Mesendoderm (in vitro differentiated cells): Measurements from ENCODE around the gene CLINT1.

Source experiments
- DNase-seq: peaks from one replicate; pipeline ENCODE4 v3.0.0; 2013
- H2AK5ac ChIP-seq: 2 replicates; pipeline ENCODE4 v1.6.1; 2013; ENCODE audit warnings: low read length, inconsistent platforms
- H2BK120ac ChIP-seq: 2 replicates; pipeline ENCODE4 v1.6.1; 2013; ENCODE audit warnings: low read depth, mild to moderate bottlenecking, low read length, moderate library complexity, mixed read lengths
- H2BK15ac ChIP-seq: replicated peaks from 2 replicates; pipeline ENCODE4 v1.6.1; 2013; ENCODE audit warnings: low read depth, mild to moderate bottlenecking, moderate library complexity
- H2BK5ac ChIP-seq: 2 replicates; pipeline ENCODE4 v1.6.1; 2013; ENCODE audit warnings: low read length, inconsistent platforms
- H3K18ac ChIP-seq: 2 replicates; pipeline ENCODE4 v1.6.1; 2013; ENCODE audit warnings: mild to moderate bottlenecking, low read length, mixed read lengths
- H3K23ac ChIP-seq: one replicate; pipeline ENCODE4 v1.6.1; 2013; ENCODE audit warnings: low read length
- H3K27ac ChIP-seq: 2 replicates; pipeline ENCODE4 v1.5.1; 2013; ENCODE audit warnings: low read depth, mild to moderate bottlenecking, inconsistent platforms, low read length, moderate library complexity
- H3K27me3 ChIP-seq: 2 replicates; pipeline ENCODE4 v1.6.1; 2013; ENCODE audit warnings: low read length, control low read depth, mild to moderate bottlenecking, inconsistent platforms; ENCODE audit not compliant: insufficient read depth, poor library complexity
- H3K36me3 ChIP-seq: 2 replicates; pipeline ENCODE4 v1.6.1; 2013; ENCODE audit warnings: low read length, inconsistent platforms; ENCODE audit not compliant: control insufficient read depth, insufficient read depth
- H3K4ac ChIP-seq: one replicate; pipeline ENCODE4 v1.6.1; 2013; ENCODE audit warnings: low read depth, mild to moderate bottlenecking, low read length, moderate library complexity
- H3K4me1 ChIP-seq: 2 replicates; pipeline ENCODE4 v1.6.1; 2013; ENCODE audit warnings: low read depth, low read length, inconsistent platforms; ENCODE audit not compliant: control insufficient read depth
- H3K4me2 ChIP-seq: 2 replicates; pipeline ENCODE4 v1.6.1; 2013; ENCODE audit warnings: low read length
- H3K4me3 ChIP-seq: 2 replicates; pipeline ENCODE4 v1.5.1; 2013; ENCODE audit warnings: mild to moderate bottlenecking, low read length
- H3K56ac ChIP-seq: one replicate; pipeline ENCODE4 v1.6.1; 2013; ENCODE audit warnings: low read length
- H3K79me1 ChIP-seq: 2 replicates; pipeline ENCODE4 v1.6.1; 2013; ENCODE audit warnings: low read length, inconsistent platforms
- H3K79me2 ChIP-seq: 2 replicates; pipeline ENCODE4 v1.6.1; 2013; ENCODE audit warnings: mild to moderate bottlenecking, low read length; ENCODE audit not compliant: control insufficient read depth, insufficient read depth
- H3K9ac ChIP-seq: 2 replicates; pipeline ENCODE4 v1.6.1; 2013; ENCODE audit warnings: low read length, inconsistent platforms
- H4K5ac ChIP-seq: one replicate; pipeline ENCODE4 v1.6.1; 2013; ENCODE audit warnings: low read length
- H4K8ac ChIP-seq: one replicate; pipeline ENCODE4 v1.6.1; 2013; ENCODE audit warnings: low read depth, mild to moderate bottlenecking, control low read depth, low read length, moderate library complexity
- WGBS: extraction: QIAGEN DNeasy Blood & Tissue Kit; methylation state at CpG from one replicate; pipeline ENCODE4 v1.1.7; 2013; ENCODE audit warnings: low lambda C conversion rate, missing lambda C conversion rate; ENCODE audit not compliant: insufficient coverage; ENCODE audit errors: extremely low coverage; 5-methylcytosine and 5-hydroxymethylcytosine counted together

The CLINT1 gene

DNA sequence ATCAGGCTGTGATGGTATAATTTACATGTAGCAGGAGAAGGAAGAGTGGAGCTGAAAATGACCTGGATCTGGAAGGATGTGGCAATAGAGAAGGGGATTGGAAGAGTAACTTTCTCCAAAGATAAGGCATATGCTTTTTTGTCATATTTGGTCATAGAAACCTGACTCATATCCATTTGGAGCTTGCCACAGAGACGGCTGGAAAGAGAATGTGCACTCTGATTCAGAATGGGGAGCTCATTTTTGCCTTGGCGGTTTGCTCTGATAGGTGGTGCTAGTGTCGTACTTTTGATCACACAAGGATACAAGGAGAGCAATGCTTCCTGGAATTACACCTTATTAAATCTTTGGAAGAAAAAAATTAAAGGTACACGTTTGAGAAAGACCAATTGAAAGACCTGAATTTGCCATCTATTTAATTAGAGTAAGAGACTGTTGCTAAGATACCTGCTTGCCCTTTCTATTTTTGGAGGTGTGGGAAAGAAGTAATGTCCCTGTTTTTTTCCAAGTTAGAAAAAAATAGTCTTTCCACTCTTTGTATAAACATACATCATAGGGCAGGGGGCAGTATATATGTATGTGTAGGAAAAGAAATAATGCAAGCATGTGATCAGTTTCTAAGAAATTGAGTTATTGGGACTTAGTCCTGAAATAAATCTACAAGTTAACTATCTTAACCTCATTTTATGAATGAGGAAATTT is 110.0 kb downstream of the CLINT1 start:
- no peaks in the 10 kb centered on the region for H3K79me2 ChIP-seq
- peaks cover 3% of the 10 kb centered on the region for H3K4me1 ChIP-seq
- H3K9ac ChIP-seq, result no peak overlapping the region
- no peaks in the 10 kb centered on the region for H3K36me3 ChIP-seq
- no peak for DNase-seq
- H3K4ac ChIP-seq, result no peak overlapping the region
- H3K27ac ChIP-seq, result no peak overlapping the region
- H3K56ac ChIP-seq, result no peak overlapping the region
- H2BK5ac ChIP-seq, result no peak overlapping the region
- H4K8ac ChIP-seq, result no peak overlapping the region
- H3K18ac ChIP-seq, result no peak overlapping the region
- H3K27me3 ChIP-seq, result no peaks in the 10 kb centered on the region
- no CpG with 5 or more reads among the region's 4 CpGs for WGBS
- no peak overlapping the region for H3K4me3 ChIP-seq
- H3K4me2 ChIP-seq, result no peak overlapping the region
- no peak overlapping the region for H2BK15ac ChIP-seq
- H2AK5ac ChIP-seq, result no peak overlapping the region
- H3K79me1 ChIP-seq, result no peaks in the 10 kb centered on the region
- H2BK120ac ChIP-seq, result no peak overlapping the region
- H3K23ac ChIP-seq, result no peak overlapping the region
- no peak overlapping the region for H4K5ac ChIP-seq

DNA sequence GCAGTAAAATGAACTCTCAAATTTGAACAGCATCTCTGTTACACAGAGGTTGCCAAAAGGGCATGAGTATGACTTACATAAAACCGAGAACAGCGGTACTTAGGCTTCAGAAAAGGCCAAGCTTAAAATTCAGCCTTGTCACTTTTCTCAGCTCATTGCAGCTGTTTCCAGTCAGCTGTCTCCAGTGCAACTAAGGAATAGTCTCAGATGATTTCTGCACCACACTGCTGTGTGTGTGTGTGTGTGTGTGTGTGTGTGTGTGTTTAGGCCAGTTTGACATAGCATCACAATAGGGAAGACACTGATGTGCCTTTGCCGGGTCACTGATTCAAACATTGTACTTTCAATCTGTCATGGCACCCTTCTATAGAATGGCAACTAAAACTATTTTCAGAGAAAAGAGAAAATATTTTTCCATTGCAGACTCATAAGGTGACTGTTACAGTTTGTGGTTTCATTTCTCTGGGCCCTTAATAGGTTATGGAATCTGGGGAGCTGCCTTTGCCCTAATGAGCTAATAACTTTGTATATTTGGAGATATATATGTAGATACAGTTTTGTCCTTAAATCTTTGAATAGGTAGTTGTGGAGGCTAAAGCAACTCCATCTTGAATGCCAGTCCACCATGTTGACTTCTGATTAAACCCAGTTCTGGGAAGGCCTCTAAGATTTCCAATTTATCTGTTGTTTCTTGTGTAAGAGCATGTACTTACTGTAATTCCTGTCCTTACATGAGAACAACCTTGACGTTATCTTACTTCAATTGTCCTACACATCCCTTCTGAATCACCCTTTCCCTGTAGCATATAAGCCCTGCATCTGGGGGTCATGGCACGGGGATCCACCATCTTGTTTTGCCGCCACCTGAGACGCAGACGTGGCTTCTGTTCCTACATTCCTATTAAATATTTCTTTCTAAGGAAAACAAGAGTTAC is 110.9 kb downstream of the CLINT1 start:
- no peak for DNase-seq
- peaks cover 6% of the 10 kb centered on the region for H3K4me1 ChIP-seq
- no peaks in the 10 kb centered on the region for H3K79me1 ChIP-seq
- no peak overlapping the region for H3K56ac ChIP-seq
- H2BK120ac ChIP-seq, result no peak overlapping the region
- H3K79me2 ChIP-seq, result no peaks in the 10 kb centered on the region
- no peak overlapping the region for H3K18ac ChIP-seq
- no peak overlapping the region for H3K4ac ChIP-seq
- no peak overlapping the region for H3K23ac ChIP-seq
- no peak overlapping the region for H3K27ac ChIP-seq
- no peak overlapping the region for H4K5ac ChIP-seq
- H2AK5ac ChIP-seq, result no peak overlapping the region
- no peak overlapping the region for H3K4me2 ChIP-seq
- no peaks in the 10 kb centered on the region for H3K27me3 ChIP-seq
- no peak overlapping the region for H3K9ac ChIP-seq
- H4K8ac ChIP-seq, result no peak overlapping the region
- no peak overlapping the region for H3K4me3 ChIP-seq
- H2BK5ac ChIP-seq, result no peak overlapping the region
- WGBS, result no CpG with 5 or more reads among the region's 8 CpGs
- H3K36me3 ChIP-seq, result no peaks in the 10 kb centered on the region
- H2BK15ac ChIP-seq, result no peak overlapping the region

DNA sequence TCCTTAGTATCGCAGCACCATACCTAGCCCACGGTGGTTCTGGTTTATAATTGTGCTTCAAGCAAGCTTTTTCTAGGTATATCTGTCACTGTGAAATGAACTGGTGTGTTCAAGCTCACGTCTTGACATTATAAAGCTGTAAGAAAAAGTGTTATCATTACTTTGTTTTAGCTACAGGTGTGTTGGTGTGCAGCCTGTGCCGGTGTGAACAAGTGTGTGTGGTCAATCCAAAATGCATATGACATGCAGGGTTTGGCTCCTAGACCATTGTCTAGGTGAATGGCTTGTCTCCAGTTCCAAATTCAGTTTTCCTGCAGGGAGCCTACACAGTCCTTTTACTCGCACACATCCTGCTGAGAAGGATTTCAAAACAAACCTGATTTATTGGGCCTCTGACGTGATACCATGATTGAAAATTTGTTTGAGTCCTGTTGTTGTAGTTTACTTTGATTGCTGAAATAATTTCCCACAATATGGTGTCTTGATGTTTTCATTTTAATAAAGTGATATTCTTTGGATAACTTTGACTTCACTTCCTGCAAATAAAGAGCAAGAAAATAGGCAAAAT is 111.7 kb downstream of the CLINT1 start:
- Histone ChIP-seq H4K5ac (no peak overlapping the region), H4K8ac (no peak overlapping the region), H3K4ac (no peak overlapping the region), H3K4me1 (peaks cover 6% of the 10 kb centered on the region), H3K79me1 (no peaks in the 10 kb centered on the region), H3K56ac (no peak overlapping the region), H3K4me2 (no peak overlapping the region), H3K27ac (no peak overlapping the region), H3K4me3 (no peak overlapping the region), H3K23ac (no peak overlapping the region), H2BK5ac (no peak overlapping the region), H3K9ac (no peak overlapping the region), H3K18ac (no peak overlapping the region), H2BK15ac (no peak overlapping the region), H3K79me2 (no peaks in the 10 kb centered on the region), H3K36me3 (no peaks in the 10 kb centered on the region), H3K27me3 (no peaks in the 10 kb centered on the region), H2AK5ac (no peak overlapping the region), H2BK120ac (no peak overlapping the region)
- no CpG with 5 or more reads among the region's 6 CpGs for WGBS
- DNase-seq, result no peak

DNA sequence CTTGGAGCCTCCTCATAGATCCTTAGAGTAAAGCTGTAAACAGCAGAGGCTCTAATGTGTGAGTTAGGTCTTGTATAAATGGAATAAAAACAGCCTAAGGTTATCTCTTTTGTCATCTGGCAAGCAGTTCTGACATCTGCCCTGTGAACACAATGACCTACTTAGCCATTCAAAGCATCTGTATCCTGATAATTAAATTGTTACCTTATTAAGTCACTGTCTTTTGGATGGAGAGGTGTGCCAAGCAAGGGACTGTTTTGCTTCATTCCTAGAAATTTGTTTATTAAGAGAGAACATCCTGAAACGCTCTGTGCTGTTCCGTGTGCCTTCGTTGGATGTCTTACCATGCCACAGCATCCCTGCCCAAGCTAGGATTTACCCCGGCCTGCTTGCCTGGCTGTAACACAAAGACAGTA is 113.9 kb downstream of the CLINT1 start:
- Histone ChIP-seq H2BK5ac (no peak overlapping the region), H3K36me3 (no peaks in the 10 kb centered on the region), H3K27ac (no peak overlapping the region), H4K8ac (no peak overlapping the region), H3K27me3 (no peaks in the 10 kb centered on the region), H3K56ac (no peak overlapping the region), H2BK15ac (no peak overlapping the region), H3K9ac (no peak overlapping the region), H3K4me2 (no peak overlapping the region), H3K4me1 (peaks cover 6% of the 10 kb centered on the region), H3K4ac (no peak overlapping the region), H3K18ac (no peak overlapping the region), H3K79me2 (no peaks in the 10 kb centered on the region), H2AK5ac (no peak overlapping the region), H3K4me3 (no peak overlapping the region), H3K23ac (no peak overlapping the region), H4K5ac (no peak overlapping the region), H2BK120ac (no peak overlapping the region), H3K79me1 (no peaks in the 10 kb centered on the region)
- DNase-seq, result no peak
- WGBS, result no CpG with 5 or more reads among the region's 4 CpGs

DNA sequence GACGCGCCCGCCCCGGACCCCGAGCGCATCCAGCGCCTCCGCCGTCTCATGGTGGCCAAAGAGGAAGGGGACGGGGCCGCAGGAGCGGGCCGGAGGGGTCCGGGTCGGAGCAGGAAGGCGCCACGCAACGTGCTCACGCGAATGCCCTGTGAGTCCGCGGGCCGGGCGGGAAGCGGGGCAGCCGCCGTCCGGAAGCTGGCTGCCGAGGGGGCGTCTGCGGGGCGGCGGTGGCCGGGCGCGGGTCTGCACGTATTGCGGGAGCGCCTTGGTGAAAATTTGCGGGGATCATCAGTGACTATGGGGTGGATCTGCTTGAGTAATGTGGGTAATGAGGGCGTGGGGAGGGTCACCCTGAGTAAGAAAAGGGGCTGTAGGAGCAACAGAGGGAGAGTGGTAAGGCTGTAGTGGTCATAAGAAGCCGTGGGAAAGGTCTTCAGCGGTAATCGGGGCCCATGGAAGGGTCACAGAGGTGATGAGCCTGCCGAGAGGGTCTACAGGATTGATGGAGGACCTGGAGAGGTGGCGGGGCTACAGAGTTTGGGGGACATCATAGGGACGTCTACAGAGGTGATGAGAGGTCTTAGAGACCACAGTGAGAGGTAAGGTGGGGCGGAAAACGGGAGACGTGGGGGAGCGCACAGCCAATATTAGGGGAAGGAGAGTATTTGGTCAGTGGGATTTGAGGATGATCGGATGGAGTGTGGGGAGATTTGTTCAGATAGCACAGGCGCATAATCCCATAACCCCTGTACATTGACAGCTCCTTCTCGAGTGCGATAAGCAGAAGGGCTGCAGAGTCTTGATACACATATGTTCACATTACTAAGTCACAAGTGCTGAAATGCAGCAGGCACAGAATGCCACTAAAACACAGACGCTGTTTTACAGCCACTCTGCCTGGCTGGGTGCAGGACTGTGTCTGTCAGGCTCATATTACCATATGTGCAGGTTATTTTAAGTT is 114.6 kb downstream of the CLINT1 start:
- Histone ChIP-seq H3K4me2 (peak overlapping the region; percentile 85), H3K79me1 (no peaks in the 10 kb centered on the region), H4K5ac (no peak overlapping the region), H3K23ac (peak overlapping the region; percentile 90), H3K27me3 (no peaks in the 10 kb centered on the region), H3K56ac (peak overlapping the region; percentile 88), H3K27ac (no peak overlapping the region), H4K8ac (no peak overlapping the region), H3K36me3 (no peaks in the 10 kb centered on the region), H2AK5ac (no peak overlapping the region), H3K9ac (peak overlapping the region; percentile 78), H3K18ac (peak overlapping the region; percentile 75), H3K79me2 (no peaks in the 10 kb centered on the region), H3K4me1 (peaks cover 6% of the 10 kb centered on the region), H2BK15ac (no peak overlapping the region), H2BK120ac (no peak overlapping the region), H3K4ac (no peak overlapping the region), H2BK5ac (no peak overlapping the region), H3K4me3 (peak overlapping the region; percentile 60)
- DNase-seq, result no peak
- WGBS, result no CpG with 5 or more reads among the region's 56 CpGs
